SK-N-MC (cell line): ENCODE results near the gene NPC1.
A peak's percentile ranks its signal among the peaks of the same experiment; 100 is the strongest.
"Not testable (repeated sequence)": the region's sequence is repeated elsewhere in the genome, so short reads cannot be mapped to it uniquely, and the experiment has no call there.

ENCODE experiments used
- DNase-seq: peaks from one replicate; pipeline ENCODE4 v3.0.0-alpha.2; 2011; ENCODE audit warnings: low read depth, low spot score
- H3K27ac ChIP-seq: fragments of 200-600 bp; sonication (generic); 2 replicates; pipeline ENCODE4 v1.5.1; 2016; ENCODE audit warnings: mixed run types
- H3K36me3 ChIP-seq: fragments of 200-600 bp; sonication (generic); 2 replicates; pipeline ENCODE4 v1.6.1; 2017; ENCODE audit warnings: antibody characterized with exemption, low read length, mixed read lengths; ENCODE audit not compliant: insufficient read depth
- H3K4me3 ChIP-seq: fragments of 200-600 bp; sonication (generic); 2 replicates; pipeline ENCODE4 v1.5.1; 2016
- H3K9ac ChIP-seq: fragments of 200-600 bp; sonication (generic); 2 replicates; pipeline ENCODE4 v1.8.0; 2017; ENCODE audit warnings: mixed run types, mixed read lengths; ENCODE audit not compliant: insufficient read length
- H3K9me3 ChIP-seq: fragments of 200-600 bp; sonication (generic); 2 replicates; pipeline ENCODE4 v1.6.1; 2017; ENCODE audit warnings: low read depth, mild to moderate bottlenecking, antibody characterized with exemption, low read length, moderate library complexity, mixed read lengths
- EZH2 ChIP-seq: fragments of 200-600 bp; sonication (generic); IDR thresholded peaks from one replicate; pipeline ENCODE4 v1.6.1; 2017; ENCODE audit warnings: antibody characterized with exemption
- FOXP2 ChIP-seq: optimal IDR thresholded peaks from 2 replicates; pipeline ENCODE3; 2011; ENCODE audit warnings: mild to moderate bottlenecking, moderate library complexity; ENCODE audit not compliant: insufficient read depth; ENCODE audit errors: extremely low read length, control extremely low read depth
- POLR2AphosphoS5 ChIP-seq: IDR thresholded peaks from 2 replicates; pipeline ENCODE4 v1.6.1; 2012; ENCODE audit warnings: mild to moderate bottlenecking, low read depth, low read length, borderline replicate concordance

Gene NPC1

DNA sequence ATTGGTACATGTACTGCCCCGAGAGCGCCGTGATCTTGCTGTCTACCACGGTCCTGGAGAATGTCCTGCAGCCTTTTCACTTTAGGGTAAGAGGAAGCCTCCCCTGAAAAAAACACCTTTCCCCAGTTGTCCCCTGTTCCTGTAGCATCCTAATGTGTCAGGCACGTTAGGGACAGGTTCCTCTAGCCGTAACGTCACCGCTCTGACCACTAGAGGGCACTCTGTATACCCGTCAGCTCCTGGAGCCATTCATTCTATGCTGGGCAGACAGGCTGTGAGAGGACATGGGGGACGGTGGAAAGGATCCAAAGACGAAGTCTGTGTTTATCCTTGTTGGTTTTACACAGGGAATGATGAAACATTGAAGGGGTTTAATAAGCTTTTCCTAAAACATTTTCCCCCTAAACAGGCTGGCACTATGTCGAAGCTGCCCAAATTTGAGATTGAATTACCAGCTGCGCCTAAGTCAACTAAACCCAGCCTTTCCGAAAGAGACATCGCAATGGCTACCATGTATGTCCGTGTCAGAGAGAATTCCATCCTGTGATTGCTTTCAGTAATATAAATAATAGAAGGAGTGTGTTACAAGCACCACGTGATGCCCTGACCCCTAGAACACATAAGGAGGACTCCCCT lies 70.3 kb downstream of the NPC1 start:
- TF ChIP-seq EZH2 (no peak), POLR2AphosphoS5 (no peak), FOXP2 (no peak)
- Histone ChIP-seq H3K9ac (no peak overlapping the region), H3K27ac (no peak overlapping the region), H3K4me3 (no peak overlapping the region), H3K9me3 (no peaks in the 10 kb centered on the region), H3K36me3 (peaks cover 20% of the 10 kb centered on the region)
- no peak for DNase-seq

GRCh38 chr18:23512641-23513040 lies 73.7 kb downstream of the NPC1 start:
- H3K36me3 ChIP-seq = peaks cover 13% of the 10 kb centered on the region; the same call in 1 of the 2 replicates
- no peak overlapping the region for H3K9ac ChIP-seq
- no peak overlapping the region for H3K4me3 ChIP-seq
- no peak overlapping the region for H3K27ac ChIP-seq
- DNase-seq = no peak
- H3K9me3 ChIP-seq = no peaks in the 10 kb centered on the region
- TF ChIP-seq FOXP2 (no peak), POLR2AphosphoS5 (no peak), EZH2 (no peak)

DNA sequence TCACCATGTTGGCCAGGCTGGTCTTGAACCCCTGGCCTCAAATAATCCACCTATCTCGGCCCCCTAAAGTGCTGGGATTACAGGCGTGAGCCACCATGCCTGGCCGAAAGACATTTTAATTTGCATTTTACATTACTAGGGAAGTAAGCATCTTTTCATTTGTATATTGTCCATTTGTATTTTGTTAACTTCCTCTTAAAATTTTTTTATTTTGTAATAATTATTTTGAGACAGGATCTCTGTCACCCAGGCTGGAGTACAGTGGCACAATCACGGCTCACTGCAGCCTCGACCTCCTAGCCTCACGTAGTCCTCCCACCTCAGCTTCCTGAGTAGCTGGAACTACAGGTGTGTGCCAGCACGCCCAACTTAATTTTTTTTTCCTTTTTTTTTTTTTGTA lies 74.1 kb downstream of the NPC1 start:
- H3K9me3 ChIP-seq, H3K9ac ChIP-seq, H3K27ac ChIP-seq, DNase-seq, H3K4me3 ChIP-seq: not testable (repeated sequence)
- peaks cover 13% of the 10 kb centered on the region; the same call in 1 of the 2 replicates for H3K36me3 ChIP-seq

DNA sequence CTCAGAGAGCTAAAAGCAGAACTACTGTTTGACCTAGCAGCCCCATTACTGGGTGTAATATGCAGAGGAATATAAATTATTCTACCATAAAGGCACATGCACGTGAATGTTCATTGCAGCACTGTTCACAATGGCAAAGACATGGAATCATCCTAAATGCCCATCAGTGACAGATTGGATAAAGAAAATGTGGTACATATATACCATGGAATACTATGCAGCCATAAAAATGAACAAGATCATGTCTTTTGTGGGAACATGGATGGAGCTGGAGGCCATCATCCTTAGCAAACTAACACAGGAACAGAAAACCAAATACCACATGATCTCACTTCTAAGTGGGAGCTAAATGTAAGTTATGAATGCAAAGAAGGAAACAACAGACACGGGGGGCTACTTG lies 75.4 kb downstream of the NPC1 start:
- H3K9ac ChIP-seq, DNase-seq, H3K36me3 ChIP-seq, H3K9me3 ChIP-seq, H3K27ac ChIP-seq, H3K4me3 ChIP-seq: not testable (repeated sequence)

DNA sequence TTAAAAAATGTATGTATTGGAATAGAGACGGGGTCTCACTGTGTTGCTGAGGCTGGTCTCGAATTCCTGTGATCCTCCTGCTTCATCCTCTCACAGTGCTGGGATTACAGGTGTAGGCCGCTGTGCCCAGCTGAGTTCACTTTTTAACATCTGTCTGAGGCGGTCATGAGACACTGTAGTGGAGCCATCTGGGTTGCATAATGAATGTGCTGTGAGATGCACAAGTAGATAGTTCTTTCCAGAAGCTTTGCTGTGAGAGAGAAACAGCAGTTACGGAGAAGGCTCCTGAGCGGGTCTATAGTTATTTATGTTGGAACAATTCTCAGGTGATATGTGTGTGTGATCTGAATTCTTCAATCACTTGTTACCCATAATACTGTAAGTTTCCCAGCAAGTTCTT lies 79.9 kb downstream of the NPC1 start:
- TF ChIP-seq POLR2AphosphoS5 (no peak), FOXP2 (no peak), EZH2 (no peak)
- no peak for DNase-seq
- Histone ChIP-seq H3K36me3 (peaks cover 10% of the 10 kb centered on the region; the same call in 1 of the 2 replicates), H3K27ac (no peak overlapping the region), H3K9me3 (no peaks in the 10 kb centered on the region), H3K4me3 (no peak overlapping the region), H3K9ac (no peak overlapping the region)

- H3K27ac ChIP-seq = no peak overlapping the region
- no peak for TF ChIP-seq EZH2
- TF ChIP-seq POLR2AphosphoS5 = no peak
- no peak for TF ChIP-seq FOXP2
- no peak overlapping the region for H3K9ac ChIP-seq
- H3K4me3 ChIP-seq = peak overlapping the region; percentile 96; the same call in 1 of the 2 replicates
- no peak for DNase-seq
- H3K36me3 ChIP-seq = 0 out of 2 replicates have a peak, but pooled peaks cover 3% of the 10 kb centered on the region
- H3K9me3 ChIP-seq = no peaks in the 10 kb centered on the region
These were observed 81.6 kb downstream of the NPC1 start for GRCh38 chr18:23504720-23505119.

GRCh38 chr18:23503963-23504344 lies 82.4 kb downstream of the NPC1 start:
- no peak for TF ChIP-seq EZH2
- no peak for TF ChIP-seq POLR2AphosphoS5
- no peak for TF ChIP-seq FOXP2
- H3K27ac ChIP-seq = no peak overlapping the region
- H3K36me3 ChIP-seq = 0 out of 2 replicates have a peak, but pooled peaks cover 3% of the 10 kb centered on the region
- no peak for DNase-seq
- peak overlapping the region; percentile 81 for H3K9ac ChIP-seq
- peak overlapping the region; percentile 96 for H3K4me3 ChIP-seq
- H3K9me3 ChIP-seq = no peaks in the 10 kb centered on the region

DNA sequence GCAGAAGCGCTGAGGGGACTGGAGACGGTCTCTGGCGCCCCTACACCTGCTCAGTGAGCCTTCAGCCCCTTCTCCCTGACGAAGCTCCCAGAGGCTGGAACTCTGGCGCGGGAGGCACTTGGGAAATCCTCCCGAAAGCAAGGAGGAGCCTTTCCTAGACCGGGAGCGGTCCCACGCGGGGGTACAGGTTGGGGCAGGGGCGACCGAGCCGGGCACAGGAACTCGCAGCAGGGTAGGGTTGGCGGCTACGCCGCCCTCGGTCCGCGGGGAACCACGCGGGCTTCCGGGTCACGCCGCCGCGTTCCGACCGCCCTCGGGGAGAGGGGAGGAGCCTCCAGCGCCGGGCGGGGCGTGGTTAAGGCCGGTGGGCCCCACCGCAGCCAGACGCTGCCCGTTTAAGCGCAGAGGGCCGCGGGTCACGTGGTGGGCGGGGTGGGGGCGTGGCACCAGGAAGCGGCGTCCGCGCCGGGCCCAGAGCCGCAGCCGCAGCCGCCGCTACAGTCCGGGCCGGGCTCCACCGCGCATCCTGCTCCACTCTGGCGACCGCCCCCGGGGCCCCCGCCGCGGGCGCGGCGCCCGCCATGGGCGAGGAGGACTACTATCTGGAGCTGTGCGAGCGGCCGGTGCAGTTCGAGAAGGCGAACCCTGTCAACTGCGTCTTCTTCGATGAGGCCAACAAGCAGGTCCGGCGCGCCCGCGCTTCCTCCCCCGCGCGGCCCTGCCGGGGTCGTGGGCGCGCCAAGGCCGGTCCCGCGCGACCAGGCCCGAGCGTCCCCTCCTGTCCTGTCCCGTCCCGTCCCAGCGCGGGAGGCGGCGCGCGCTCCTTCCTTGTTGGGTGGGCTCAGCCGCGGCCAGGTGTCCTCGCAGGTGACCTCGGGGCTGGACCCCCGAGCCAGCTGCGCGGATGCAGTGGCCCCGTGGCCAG lies 83.0 kb downstream of the NPC1 start, which contains the start of gene RMC1:
TSS of gene RMC1 (plus strand) at position 474 of the 925 bp plus-strand sequence. CDS start at position 582, 108 bp downstream.
- Histone ChIP-seq H3K27ac (0 out of 2 replicates have a peak within 1 kb of the TSS, but pooled peaks have one; percentile 42), H3K36me3 (0 out of 2 replicates have a peak, but pooled peaks cover 3% of the 10 kb centered on the region), H3K9me3 (no peaks in the 10 kb centered on the region), H3K9ac (peak within 1 kb of the TSS; percentile 88), H3K4me3 (peak within 1 kb of the TSS; percentile 96)
- peak; percentile 30 for TF ChIP-seq FOXP2
- TF ChIP-seq POLR2AphosphoS5 = peak; percentile 91
- TF ChIP-seq EZH2 = no peak
- no peak for DNase-seq
